NB4 (cell line): ENCODE results near the gene FAT4.

Experiments used
- DNase-seq: peaks from one replicate; pipeline ENCODE4 v3.0.0; 2010; ENCODE audit warnings: low read depth
- H3K4me3 ChIP-seq: one replicate; pipeline ENCODE4 v1.5.1; 2011; ENCODE audit warnings: mild to moderate bottlenecking, low read depth, low read length, moderate library complexity
- CTCF ChIP-seq: IDR thresholded peaks from one replicate; pipeline ENCODE4 v1.5.1; 2012; ENCODE audit warnings: low read depth, low read length
- MAX ChIP-seq: IDR thresholded peaks from 2 replicates; pipeline ENCODE4 v1.6.1; 2011; ENCODE audit warnings: low read depth, low read length
- MYC ChIP-seq: IDR thresholded peaks from 2 replicates; pipeline ENCODE4 v1.6.1; 2011; ENCODE audit warnings: low read depth, low read length
- POLR2A ChIP-seq: IDR thresholded peaks from 2 replicates; pipeline ENCODE4 v1.6.1; 2011; ENCODE audit warnings: mild to moderate bottlenecking; ENCODE audit not compliant: insufficient read length; ENCODE audit errors: extremely low read depth

The FAT4 gene

GRCh38 chr4:125353131-125353530, 38.4 kb downstream of the FAT4 start:
- TF ChIP-seq POLR2A, result no peak
- TF ChIP-seq MAX, result no peak
- TF ChIP-seq MYC, result no peak
- TF ChIP-seq CTCF, result no peak
- no peak overlapping the region for H3K4me3 ChIP-seq
- DNase-seq, result no peak

GRCh38 chr4:125355791-125356190, 41.0 kb downstream of the FAT4 start:
- no peak for DNase-seq
- no peak for TF ChIP-seq MAX
- H3K4me3 ChIP-seq, result no peak overlapping the region

DNA sequence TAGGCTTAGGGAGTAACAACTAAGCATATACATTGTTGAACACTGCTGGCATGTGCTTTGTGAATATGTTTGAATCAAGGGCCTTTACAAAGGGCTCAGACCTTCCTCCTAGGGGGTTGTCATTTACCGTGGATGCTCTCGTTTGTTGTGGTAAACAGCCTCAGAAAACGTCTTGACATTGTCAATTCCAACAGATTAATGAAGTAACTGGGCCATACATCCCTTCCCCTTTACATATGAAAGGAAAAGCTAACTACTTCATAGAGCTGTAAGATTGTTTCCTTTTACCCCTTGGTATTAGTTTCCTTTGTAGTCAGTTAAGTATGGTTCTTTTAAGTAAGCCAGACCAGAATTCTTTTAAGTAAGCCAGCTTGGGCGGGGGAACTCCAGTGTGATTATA, 42.9 kb downstream of the FAT4 start:
- no peak for DNase-seq
- H3K4me3 ChIP-seq, result no peak overlapping the region
- TF ChIP-seq MAX (no peak), CTCF (no peak), MYC (no peak), POLR2A (no peak)

- no peak overlapping the region for H3K4me3 ChIP-seq
- TF ChIP-seq MYC, result no peak
- no peak for TF ChIP-seq POLR2A
- TF ChIP-seq CTCF, result no peak
- no peak for TF ChIP-seq MAX
- no peak for DNase-seq
Observed at GRCh38 chr4:125358453-125358852, 43.7 kb downstream of the FAT4 start.

DNA sequence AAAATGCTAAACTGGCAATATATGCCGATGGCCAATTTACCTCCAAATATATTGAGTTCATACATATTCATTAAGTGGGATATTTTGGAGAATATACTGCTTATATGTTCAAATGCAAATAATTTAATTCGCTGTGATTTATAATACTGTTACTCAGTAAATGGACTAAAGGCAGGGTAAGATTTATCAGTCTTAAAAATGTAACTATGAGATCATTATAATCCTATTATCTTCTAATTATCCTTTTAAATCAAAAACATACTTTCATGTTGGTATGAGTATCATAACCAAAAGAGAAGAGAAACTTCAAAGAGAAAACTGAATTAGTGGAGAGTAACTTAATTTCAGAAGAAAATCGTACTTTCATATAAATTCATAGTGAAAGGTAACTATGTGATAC, 44.6 kb downstream of the FAT4 start:
- no peak for DNase-seq
- H3K4me3 ChIP-seq, result no peak overlapping the region
- no peak for TF ChIP-seq MYC
- TF ChIP-seq CTCF, result no peak
- no peak for TF ChIP-seq POLR2A
- TF ChIP-seq MAX, result no peak

GRCh38 chr4:125359960-125360634, 45.3 kb downstream of the FAT4 start:
- no peak for TF ChIP-seq MAX
- TF ChIP-seq MYC, result no peak
- TF ChIP-seq POLR2A, result no peak
- no peak for TF ChIP-seq CTCF
- DNase-seq, result no peak
- no peak overlapping the region for H3K4me3 ChIP-seq
